HG03342 (cell line): Measurements from ENCODE around the gene SLCO2B1.

Experiments
- ATAC-seq: cut with Tn5 transposase; IDR thresholded peaks from one replicate; pipeline ENCODE4 v1.9.1; 2021; ENCODE audit warnings: mild to moderate bottlenecking, moderate library complexity; ENCODE audit not compliant: unreplicated experiment

Gene SLCO2B1

DNA sequence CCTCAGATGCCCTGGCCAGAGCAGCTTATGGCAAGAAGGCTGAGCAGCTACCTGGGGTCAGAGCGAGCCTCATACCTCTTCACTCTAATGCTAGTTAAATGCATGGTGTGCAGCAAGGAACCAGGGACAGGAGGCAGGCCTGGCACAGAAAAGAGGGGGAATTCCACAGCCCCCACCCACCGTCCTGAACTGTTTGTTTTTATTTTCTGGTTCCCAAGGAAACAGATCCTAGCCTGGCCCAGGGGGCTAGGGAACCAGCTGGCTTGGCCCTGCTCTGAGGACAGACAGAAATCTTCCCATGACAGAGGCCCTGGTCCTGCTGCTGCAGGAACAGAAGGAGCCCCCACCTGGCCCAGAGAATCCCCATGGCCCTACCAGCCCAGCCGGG lies 40.4 kb downstream of the SLCO2B1 start:
- no peak for ATAC-seq

DNA sequence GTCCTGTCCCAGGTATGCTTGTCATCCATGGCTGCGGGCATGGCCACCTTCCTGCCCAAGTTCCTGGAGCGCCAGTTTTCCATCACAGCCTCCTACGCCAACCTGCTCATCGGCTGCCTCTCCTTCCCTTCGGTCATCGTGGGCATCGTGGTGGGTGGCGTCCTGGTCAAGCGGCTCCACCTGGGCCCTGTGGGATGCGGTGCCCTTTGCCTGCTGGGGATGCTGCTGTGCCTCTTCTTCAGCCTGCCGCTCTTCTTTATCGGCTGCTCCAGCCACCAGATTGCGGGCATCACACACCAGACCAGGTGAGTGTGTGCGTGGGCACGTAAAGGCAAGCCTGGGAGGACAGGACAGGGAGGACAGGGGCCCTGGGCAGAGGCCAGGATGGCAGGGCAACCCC lies 42.4 kb downstream of the SLCO2B1 start:
- ATAC-seq, result no peak

DNA sequence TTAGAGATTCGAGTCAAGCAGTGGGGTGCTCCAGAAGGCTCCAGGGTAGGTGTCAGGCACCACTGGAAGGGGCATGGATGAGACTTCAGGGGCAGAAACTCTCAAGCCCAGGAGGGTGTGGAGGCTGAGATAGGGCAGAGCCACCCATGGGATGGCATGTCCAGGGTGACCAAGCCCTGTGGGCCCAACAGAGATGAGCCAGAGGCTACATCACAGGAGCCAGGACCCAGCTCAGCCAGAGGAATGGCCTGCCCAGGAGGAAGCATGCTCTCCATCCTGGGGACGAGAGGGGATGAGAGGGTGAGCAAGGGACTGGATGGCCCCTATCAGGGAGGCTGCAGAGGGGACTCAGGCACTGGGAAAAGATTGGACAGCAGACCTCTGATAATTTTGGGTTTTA lies 42.8 kb downstream of the SLCO2B1 start:
- ATAC-seq, result no peak

DNA sequence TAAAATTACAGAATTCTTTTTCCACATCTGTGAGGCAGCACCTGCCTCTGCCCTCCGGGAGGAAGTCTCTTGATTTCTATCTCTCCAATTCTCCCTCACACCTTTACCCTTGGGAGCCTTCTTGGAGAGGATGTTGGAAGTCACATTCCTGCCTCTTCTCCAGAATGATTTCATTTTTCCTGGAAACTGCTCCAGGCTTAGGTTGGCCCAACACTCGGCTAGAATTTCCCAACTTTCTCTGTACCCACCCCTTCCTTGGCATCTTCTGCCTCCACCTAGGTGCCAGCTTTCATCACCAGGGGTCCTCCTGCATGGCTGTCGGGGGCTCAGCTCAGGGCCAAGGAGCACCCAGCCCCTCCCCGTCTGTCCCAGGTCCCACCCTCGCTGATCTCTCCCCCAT lies 43.2 kb downstream of the SLCO2B1 start:
- ATAC-seq, result no peak

DNA sequence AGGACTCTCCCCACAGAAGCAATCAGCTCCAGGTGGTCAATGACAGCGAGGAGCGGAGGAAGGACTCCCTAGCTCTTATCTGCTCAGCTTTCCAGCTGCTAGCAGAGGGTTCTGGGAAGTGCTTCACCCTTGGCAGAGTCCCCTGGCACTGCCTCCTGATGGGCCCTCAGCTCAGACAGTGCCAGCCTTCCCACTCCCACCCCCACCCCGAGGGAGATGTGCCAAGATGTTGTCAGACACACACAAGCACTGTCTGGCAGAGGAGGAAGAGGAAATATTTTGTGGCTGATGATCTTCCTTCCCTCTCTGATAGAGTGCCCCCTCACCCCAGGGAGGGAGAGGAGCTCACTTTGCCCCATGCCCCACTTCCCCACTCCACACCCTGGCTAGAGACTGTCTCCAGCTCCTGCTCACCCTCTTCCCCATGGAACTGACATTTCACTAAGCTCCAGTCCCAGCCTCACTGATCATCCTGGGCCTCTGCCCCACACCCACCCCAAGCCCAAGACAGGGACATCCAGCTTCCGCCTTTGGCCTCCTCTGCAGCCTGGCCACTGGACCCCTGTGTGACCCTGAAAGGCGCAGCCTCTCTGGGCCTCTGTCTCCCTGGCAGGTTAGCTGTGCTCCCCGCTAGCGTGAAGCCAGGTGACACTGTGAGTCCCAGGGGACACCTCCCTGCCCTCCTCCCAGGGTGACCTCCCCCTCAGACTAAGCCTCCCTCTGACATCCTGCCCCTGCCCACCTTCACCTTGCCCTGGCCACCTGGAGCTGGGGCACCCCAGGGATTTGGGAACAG lies 44.5 kb downstream of the SLCO2B1 start:
- ATAC-seq, result no peak

DNA sequence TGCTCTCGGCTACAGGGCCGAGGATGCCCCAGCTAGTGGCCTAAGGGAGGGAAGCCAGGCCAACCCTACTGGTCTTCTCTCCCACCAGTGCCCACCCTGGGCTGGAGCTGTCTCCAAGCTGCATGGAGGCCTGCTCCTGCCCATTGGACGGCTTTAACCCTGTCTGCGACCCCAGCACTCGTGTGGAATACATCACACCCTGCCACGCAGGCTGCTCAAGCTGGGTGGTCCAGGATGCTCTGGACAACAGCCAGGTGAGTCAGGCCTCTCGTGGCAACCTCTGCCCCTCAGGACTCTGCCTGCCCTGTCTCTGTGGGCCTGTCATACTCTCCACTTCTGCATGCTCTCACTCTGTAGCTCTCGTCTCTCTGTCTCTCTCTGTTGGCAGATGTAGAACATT lies 45.5 kb downstream of the SLCO2B1 start:
- ATAC-seq, result no peak

DNA sequence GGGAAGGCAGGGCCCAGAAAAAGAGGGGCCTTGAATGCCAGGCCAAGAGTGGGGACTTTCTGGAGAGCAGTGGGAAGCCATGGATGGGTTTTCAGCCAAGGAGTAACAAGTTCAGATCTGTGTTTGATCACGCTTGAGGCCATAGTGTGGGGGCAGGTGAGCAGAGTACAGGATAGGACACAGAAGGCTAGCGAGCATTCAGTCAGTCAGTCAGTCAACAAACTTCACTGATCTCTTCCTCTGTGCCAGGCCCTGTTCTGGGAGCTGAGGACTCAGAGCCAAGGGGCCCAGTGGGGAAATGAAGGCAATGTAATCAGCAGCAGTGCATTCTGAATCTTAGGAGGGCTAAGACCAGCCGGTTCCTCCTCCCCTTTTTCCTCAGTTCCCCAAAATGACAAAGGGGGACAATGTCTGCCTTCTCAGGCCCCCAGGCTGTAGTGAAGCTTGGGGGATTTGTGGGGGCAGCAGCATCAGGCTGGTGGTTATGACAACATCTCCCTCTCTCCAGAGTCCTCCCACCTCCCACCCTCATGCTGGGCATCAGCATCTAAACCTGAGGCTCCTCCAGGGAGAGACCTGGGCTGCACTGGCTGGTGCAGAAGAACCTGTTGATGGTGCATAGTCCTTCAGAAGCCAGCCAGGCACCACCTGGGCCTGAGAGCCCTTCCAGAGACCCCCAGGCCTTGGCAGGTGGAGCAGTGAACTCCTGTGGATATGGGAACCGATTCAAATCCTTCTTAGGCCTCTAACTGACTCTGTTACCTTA lies 46.8 kb downstream of the SLCO2B1 start:
- no peak for ATAC-seq

DNA sequence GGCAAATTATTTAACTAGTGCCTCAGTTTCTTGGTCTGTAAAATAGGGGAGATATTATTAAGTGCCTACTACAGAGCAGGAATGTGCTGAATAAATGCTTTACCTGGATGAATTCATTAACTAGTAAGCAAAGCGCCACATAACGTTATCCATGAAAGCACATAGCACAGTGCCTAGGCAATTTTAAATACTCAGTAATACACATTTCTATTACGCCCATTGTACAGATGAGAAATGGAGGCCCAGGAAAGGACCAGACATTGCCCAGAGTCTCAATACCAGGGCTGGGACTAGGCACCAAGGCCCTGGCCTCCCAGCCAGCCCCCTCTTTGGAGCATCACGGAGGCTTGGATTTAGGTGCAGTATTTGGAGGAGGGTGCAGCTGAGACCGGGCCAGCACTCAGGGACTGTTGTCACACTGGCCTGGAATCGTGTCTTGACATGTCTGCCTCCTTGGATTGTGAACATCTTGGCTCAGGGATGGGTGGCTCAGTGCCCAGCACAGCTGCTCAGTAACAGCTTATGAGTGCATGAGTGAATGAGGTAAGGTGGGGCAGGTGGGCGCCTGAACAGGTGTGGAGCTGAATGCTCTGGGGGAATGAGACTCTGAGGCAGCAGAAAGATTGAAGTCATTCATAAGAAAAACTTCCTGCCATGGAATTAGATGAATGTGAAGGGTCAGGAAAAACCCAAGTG lies 47.5 kb downstream of the SLCO2B1 start:
- ATAC-seq, result no peak

DNA sequence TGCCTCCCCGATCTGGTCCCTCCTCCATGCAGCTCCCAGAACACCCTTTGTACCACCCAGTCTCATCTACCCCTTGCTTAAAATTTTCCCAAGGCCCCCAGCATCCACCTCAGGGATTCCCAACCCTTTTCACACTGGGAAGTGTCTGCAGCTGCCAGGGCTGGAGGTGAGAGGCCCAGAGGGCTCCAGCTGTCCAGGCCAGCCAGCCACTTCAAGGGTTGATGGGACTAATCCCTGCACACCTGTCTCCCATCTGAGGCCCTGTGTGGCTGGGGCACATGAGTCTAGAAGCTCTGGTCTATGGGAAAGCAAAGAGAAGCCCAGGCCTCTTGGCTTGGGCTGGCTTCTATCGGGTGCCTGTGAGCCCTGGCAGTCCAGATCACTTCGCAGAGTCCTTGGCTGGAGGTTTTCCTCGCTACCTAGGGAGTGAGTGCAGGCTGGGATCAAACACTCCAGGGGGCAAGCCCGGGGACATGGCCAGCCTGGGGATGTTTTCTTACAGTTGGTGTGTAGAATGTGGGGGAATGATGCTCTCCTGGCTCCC lies 48.6 kb downstream of the SLCO2B1 start:
- no peak for ATAC-seq

DNA sequence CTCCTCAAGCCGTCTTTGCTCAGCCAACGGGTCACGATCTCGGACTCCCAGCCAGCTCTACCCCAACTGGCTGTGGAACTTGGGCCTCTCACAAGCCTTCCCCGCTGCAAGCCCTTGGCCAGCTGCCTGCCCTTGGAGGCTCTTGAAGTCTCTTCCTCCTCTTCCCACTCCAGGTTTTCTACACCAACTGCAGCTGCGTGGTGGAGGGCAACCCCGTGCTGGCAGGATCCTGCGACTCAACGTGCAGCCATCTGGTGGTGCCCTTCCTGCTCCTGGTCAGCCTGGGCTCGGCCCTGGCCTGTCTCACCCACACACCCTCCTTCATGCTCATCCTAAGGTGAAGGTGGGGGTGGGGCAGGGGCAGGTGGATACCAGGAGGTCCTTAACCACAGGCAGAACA lies 49.1 kb downstream of the SLCO2B1 start:
- no peak for ATAC-seq

DNA sequence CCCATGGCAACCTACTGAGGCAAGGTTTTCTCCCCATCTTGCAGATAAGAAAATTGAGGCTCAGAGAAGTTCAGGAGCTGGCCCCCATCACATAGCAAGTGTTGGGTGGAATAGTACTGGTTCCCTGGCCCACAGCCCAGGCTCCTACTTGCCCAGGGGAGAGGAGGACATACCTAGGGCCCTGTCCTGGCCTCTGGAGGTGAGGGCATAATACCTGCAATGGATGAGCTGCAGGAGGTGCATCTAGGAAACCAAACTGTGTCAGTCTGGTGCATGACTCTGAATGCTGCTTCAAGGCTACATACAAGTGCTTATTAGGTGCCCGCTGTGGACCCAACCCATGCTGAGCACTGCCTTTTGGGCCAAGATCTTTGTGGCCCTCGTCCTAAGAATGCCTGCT lies 49.6 kb downstream of the SLCO2B1 start:
- ATAC-seq, result no peak

DNA sequence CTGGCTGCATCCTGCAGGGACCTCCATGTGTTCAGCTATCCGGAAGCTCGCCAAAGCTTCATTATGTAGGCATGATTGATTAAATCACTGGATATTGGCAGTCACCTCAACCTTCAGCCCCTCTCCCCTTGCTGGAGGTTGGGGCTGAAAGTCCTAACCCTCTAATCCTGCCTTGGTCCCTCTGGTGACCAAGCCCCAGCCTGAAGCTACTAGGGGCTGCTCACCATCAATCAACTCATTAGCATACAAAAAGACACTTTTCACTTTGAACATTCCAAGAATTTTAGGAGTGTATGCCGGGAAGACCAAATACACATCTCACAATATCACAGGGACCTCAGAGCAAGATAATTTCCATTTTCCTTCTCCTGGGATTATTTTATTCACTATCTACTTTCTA lies 50.9 kb downstream of the SLCO2B1 start:
- no peak for ATAC-seq

DNA sequence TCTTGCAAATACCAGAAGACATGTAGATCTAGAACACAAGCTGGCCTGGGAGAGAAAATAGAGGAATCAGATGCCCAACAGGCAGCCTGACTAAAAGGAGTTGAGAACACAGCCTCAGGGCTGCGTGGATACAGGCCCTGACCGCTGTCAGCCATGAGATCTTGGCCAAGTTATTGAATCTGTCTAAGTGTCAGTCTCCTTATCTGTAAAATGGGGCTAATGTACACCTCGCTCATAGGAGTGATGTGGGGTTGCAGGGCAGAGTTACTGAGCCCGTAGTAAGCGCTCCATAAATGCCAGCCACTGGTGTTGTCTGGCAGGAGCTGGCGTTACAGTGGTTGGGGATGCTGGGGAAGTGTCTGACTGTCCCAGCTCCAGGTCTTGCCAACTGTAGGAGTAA lies 51.3 kb downstream of the SLCO2B1 start:
- no peak for ATAC-seq

DNA sequence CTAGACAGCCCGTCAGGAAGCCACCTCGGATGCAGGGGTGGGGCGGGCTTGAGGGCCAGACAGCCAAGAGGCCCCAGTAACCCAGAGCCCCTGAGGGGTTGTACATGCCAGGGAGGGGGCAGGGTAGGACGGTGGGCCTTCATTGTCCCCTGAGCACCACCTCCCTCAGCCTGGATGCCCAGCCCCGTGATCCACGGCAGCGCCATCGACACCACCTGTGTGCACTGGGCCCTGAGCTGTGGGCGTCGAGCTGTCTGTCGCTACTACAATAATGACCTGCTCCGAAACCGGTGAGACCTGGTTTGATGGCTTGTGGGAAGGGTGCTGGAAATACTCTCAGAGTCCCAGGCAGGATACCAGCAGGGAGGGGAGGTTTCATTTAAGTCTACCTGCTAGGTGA lies 52.2 kb downstream of the SLCO2B1 start:
- no peak for ATAC-seq

DNA sequence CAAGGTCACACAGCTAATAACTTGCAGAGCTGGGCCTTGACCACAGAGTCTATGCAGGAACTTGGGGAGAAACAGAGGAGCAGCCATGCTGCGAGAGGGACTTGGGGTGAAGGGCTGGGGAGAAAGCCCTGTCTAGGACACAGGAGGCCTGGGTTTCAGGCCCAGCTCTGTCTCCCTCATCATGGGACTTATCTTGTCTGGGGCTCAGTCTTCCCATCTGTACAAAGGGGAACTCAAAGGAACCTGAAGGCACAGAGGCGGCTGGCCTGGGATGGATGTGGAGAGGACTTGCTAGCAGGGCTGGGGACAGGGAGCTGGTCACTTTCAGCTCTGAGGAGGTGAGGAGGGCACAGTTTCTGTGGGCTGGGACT lies 52.7 kb downstream of the SLCO2B1 start:
- no peak for ATAC-seq

DNA sequence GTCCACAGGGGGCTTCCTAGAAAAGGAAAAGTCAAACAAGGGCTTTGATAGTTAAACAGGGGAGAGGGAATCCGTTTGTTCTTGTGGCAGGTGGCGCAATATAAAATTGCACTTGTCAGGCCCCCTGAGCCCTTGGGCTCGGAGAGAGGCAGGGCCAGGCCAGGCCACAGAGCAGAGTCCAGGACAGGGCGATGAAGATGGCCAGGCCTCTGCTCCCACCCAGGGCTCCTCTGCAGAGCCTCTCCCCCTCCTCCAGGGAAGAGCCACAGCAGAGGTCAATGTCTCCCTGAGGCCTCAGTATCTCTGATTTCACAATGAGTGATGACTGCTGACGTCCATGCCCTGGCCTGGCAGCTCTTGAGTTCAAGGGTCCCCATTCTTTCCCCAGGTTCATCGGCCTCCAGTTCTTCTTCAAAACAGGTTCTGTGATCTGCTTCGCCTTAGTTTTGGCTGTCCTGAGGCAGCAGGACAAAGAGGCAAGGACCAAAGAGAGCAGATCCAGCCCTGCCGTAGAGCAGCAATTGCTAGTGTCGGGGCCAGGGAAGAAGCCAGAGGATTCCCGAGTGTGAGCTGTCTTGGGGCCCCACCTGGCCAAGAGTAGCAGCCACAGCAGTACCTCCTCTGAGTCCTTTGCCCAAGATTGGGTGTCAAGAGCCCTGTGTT lies 53.2 kb downstream of the SLCO2B1 start:
- no peak for ATAC-seq

DNA sequence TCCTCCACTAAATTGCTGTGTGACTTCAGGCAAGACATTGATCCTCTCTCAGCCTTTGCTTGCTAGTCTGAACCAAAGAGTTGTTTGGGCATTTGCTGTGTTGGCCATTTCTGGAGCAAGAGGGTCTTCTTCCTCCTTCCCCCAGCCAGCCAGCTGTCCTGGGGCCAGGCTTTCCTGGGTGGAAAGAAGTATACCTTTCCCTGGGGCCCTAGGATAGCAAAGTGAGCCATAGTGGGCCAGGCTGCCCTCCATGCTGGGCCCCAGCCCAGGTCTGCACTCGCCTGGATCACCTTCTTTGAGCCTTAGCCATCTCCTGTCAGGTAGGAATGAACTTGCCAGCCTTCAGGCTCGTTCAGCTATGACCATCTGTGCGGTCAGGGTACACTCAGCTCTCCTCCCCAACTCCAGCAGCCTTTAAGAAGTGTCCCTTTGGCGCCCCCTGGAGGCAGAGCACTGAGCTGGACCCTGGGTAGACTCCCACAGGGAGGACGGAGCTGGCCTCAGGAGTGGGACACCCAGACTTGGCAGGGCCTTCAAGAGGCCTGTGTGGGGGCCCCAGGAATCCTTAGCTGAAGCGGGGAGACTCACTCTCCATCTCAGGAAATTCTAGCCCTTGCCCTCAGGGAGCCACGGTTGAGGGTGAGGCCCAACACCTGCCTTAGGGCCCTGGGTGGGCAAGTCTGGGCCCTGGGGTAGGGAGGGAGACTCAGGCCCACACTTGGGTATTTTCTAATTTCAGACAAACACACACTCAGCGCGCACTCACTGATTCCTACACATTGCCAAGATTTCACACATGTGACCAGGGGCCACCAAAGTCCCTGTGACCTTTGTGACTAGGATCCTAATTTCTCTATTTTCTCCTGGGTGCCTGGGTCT lies 54.0 kb downstream of the SLCO2B1 start:
- ATAC-seq, result no peak

DNA sequence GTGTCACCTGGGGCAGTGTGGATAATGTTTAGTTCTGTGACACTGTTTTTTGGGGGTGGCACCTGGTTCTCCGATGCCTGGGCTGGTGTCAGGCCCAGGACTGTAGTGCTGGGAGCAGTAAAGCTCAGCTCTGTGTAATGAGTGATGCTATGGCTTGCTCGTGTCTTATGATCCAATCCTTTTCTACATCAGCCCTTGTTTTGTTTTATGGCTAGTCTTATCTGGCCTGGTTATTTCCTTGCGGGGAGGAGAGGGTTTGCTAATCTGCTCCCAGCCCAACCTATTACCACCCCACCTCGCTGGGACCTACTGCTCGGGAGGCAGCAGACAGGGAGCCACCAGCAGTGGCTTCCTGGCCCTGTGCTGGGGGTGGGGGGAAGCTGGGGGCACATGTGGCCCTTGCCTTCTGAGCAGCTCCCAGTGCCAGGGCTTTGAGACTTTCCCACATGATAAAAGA lies 54.7 kb downstream of the SLCO2B1 start:
- ATAC-seq, result no peak

DNA sequence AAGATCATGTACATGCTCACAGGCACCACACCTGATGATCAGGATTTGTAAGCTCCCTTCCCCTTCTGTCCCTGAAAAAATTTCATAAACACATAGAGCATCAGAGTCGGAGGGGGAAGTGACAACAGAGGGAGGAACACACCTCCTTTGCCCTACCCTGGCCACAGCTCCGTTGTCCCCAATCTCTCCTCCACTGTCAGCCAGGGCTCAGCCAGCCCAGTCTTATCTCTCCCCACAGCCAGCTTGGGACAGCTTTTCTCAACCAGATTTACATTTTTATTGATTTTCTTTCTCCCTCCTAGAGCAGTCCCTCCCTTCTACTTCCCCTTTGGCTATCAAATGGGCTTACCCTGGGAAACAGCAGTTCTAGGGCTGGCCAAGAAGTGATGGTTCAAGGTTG lies 57.5 kb downstream of the SLCO2B1 start:
- no peak for ATAC-seq

DNA sequence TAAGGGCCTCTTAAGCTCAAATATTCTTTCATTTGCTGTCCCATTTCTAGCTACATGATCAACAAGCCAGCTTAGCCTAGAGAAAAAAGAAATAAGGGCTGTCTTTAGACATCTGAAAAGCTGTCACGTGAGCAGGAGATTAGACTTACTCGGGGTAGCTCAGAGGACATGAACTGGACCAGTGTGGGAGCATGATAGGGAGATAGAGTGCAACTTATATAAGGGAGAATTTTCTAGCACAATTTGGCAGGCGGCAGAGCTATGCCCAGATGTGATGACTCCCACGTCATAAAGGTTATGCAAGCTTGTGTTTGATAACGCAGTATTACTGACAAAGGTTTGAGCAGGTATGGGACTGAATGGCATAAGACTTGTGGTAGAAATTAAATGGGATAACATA lies 61.5 kb downstream of the SLCO2B1 start:
- ATAC-seq, result no peak
